ENCODE results near the gene SPACA1.

GRCh38 chr6:88045521-88046136, 2.0 kb upstream of the SPACA1 start:
- TF ChIP-seq, protein P1, sequence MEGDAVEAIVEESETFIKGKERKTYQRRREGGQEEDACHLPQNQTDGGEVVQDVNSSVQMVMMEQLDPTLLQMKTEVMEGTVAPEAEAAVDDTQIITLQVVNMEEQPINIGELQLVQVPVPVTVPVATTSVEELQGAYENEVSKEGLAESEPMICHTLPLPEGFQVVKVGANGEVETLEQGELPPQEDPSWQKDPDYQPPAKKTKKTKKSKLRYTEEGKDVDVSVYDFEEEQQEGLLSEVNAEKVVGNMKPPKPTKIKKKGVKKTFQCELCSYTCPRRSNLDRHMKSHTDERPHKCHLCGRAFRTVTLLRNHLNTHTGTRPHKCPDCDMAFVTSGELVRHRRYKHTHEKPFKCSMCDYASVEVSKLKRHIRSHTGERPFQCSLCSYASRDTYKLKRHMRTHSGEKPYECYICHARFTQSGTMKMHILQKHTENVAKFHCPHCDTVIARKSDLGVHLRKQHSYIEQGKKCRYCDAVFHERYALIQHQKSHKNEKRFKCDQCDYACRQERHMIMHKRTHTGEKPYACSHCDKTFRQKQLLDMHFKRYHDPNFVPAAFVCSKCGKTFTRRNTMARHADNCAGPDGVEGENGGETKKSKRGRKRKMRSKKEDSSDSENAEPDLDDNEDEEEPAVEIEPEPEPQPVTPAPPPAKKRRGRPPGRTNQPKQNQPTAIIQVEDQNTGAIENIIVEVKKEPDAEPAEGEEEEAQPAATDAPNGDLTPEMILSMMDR (IDR thresholded peaks at IDR 0.05 in 4 of 5, conservative IDR thresholded peaks at IDR 0.05 in 1 of 5), result no peak
- no peak for TF ChIP-seq POLR2A (IDR thresholded peaks at IDR 0.05)

Data from gastrocnemius medialis (tissue), 4 donors.